Caco-2 (cell line): Measurements from ENCODE around the gene LAMTOR4. TPM values are rescaled to one million over a fixed set of nuclear protein-coding genes. Genes with fewer than 3 reads are reported as not detected.

Source experiments
- BruUV-seq: library from RNA; stranded (reverse); fragments of 400-500 nt; replicated peaks from 2 replicates; lab custom pipeline; 2021; lab: Mats Ljungman, UMichigan
- CTCF ChIA-PET: fragments of 300-600 bp; sonication (Branson Sonifier 250); formaldehyde crosslinking; loops from one replicate; lab custom pipeline; 2022; ENCODE audit warnings: antibody characterized with exemption; lab: Charles Lee
- POLR2A ChIA-PET: fragments of 300-600 bp; sonication (Branson Sonifier 250); formaldehyde crosslinking; loops from one replicate; lab custom pipeline; 2022; ENCODE audit warnings: antibody characterized with exemption; lab: Charles Lee
- DNase-seq, 2 experiments: peaks; one replicate each; pipeline versions ENCODE4 v3.0.0 to v3.0.0-alpha.2; 2020 to 2022
- H3K27me3 ChIP-seq: replicated peaks from 2 replicates; pipeline ENCODE4 v1.6.0; 2011; ENCODE audit warnings: low read length; ENCODE audit not compliant: control insufficient read depth, insufficient read depth
- H3K36me3 ChIP-seq: 2 replicates; pipeline ENCODE4 v1.5.1; 2011; ENCODE audit warnings: low read length; ENCODE audit not compliant: control insufficient read depth, insufficient read depth
- H3K4me1 ChIP-seq: fragments of 250-450 bp; sonication (Bioruptor Pico); 2 replicates; pipeline ENCODE4 v1.5.1; 2020; ENCODE audit warnings: mild to moderate bottlenecking
- H3K4me3 ChIP-seq: 2 replicates; pipeline ENCODE4 v1.5.1; 2011; ENCODE audit warnings: low read depth, mild to moderate bottlenecking, control low read depth, low read length
- H3K9me3 ChIP-seq: fragments of 250-450 bp; sonication (Bioruptor Pico); 2 replicates; pipeline ENCODE4 v1.5.1; 2020; ENCODE audit warnings: mild to moderate bottlenecking, moderate library complexity
- H3K27ac Mint-ChIP-seq: one replicate; pipeline ENCODE4 v1.8.0; 2022; ENCODE audit warnings: mixed read lengths; ENCODE audit not compliant: unreplicated experiment
- H3K27me3 Mint-ChIP-seq: one replicate; pipeline ENCODE4 v1.8.0; 2022; ENCODE audit warnings: mixed read lengths; ENCODE audit not compliant: insufficient read depth, unreplicated experiment
- H3K36me3 Mint-ChIP-seq: one replicate; pipeline ENCODE4 v1.8.0; 2022; ENCODE audit warnings: mild to moderate bottlenecking, mixed read lengths; ENCODE audit not compliant: insufficient read depth, unreplicated experiment
- H3K4me1 Mint-ChIP-seq: one replicate; pipeline ENCODE4 v1.8.0; 2022; ENCODE audit warnings: low read depth, mixed read lengths; ENCODE audit not compliant: unreplicated experiment
- H3K4me3 Mint-ChIP-seq: one replicate; pipeline ENCODE4 v1.8.0; 2022; ENCODE audit warnings: mild to moderate bottlenecking, moderate library complexity, mixed read lengths; ENCODE audit not compliant: unreplicated experiment
- H3K9me3 Mint-ChIP-seq: one replicate; pipeline ENCODE4 v1.8.0; 2022; ENCODE audit warnings: mixed read lengths; ENCODE audit not compliant: unreplicated experiment
- intact Hi-C: fragments of 100-400 bp; cut with micrococcal nuclease; formaldehyde crosslinking; loops from one replicate; pipeline ENCODE4 v1.10.0; 2022; ENCODE audit not compliant: unreplicated experiment
- total RNA-seq: library from RNA; stranded (reverse); gene quantifications from 2 replicates; pipeline ENCODE4 v1.2.3, GENCODE V29; 2022
- TF ChIP-seq, protein P1 (sequence below), 2 experiments: fragments of 200-600 bp in 1 of 2; IDR thresholded peaks; 1 replicate in 1 of 2; 2 replicates in 1 of 2; pipeline versions ENCODE4 v1.5.1 to v1.8.0; 2011 to 2022; ENCODE audit warnings: antibody characterized with exemption in 1 of 2, control low read depth in 1 of 2, inconsistent platforms in 1 of 2, low read depth in 1 of 2, low read length in 1 of 2, mild to moderate bottlenecking in 1 of 2, moderate library complexity in 1 of 2; ENCODE audit not compliant: insufficient read depth in 1 of 2, severe bottlenecking in 1 of 2, unreplicated experiment in 1 of 2

The LAMTOR4 gene
- total RNA-seq, 1 experiment from 2014 or later: 107 TPM

DNA sequence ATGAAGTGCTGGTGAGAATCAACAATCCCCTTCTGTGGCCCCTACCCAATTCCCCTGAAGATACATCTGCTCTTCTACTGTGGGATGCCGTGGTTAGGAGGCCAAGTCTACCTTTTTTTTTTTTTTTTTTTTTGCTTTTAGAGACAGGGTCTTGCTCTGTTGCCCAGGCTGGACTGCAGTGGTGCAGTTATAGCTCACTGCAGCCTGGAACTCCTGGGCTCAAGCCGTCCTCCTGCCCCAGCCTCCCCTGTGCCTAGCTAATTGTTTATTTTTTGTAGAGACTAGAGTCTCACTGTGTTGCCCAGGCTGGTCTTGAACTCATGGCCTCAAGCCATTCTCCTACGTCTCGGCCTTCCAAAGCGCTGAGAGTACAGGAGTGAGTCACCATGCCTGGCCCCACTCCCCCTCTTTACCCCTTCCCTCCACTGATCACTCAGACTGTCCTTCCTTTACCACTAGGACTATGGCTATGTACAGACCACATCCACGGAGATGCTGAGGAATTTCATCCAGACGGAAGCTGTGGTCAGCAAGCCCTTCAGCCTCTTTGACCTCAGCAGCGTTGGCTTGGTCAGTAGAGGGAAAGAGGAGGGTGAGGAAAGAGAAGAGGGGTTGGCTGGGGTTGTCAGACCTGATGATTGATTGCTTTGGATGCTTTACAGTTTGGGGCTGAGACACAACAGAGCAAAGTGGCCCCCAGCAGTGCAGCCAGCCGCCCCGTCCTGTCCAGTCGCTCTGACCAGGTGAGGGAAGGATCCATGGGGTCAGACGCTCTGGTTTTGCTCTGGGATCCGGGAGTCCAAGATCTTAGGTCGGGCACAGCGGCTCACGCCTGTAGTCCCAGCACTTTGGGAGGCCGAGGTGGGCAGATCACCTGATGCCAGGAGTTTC is 45.5 kb upstream of the LAMTOR4 start:
- CTCF ChIA-PET: interaction anchor here (0.7 kb wide), 1 partner anchor 59 kb away, joined by 4 read pairs; no protein-coding TSS in a partner anchor
- intact Hi-C loops: no loop called here
- no peak for DNase-seq
- Histone ChIP-seq H3K4me3 (no peak overlapping the region), H3K4me1 (peaks cover 5% of the 10 kb centered on the region; the same call in 1 of the 2 replicates), H3K36me3 (peaks cover 7% of the 10 kb centered on the region), H3K9me3 (no peaks in the 10 kb centered on the region), H3K27me3 (no peaks in the 10 kb centered on the region)
- Mint-ChIP-seq H3K4me1 (peaks cover 20% of the 10 kb centered on the region), H3K9me3 (no peaks in the 10 kb centered on the region), H3K4me3 (peak overlapping the region; percentile 95), H3K36me3 (peaks cover 82% of the 10 kb centered on the region), H3K27me3 (no peaks in the 10 kb centered on the region), H3K27ac (peak overlapping the region; percentile 99)
- BruUV-seq: no TSS peak
- POLR2A ChIA-PET: interaction anchor here (0.6 to 2.4 kb wide), 4 partner anchors 21 to 462 kb away, joined by 3 to 13 read pairs (median 6); no protein-coding TSS in a partner anchor
- TF ChIP-seq, protein P1, sequence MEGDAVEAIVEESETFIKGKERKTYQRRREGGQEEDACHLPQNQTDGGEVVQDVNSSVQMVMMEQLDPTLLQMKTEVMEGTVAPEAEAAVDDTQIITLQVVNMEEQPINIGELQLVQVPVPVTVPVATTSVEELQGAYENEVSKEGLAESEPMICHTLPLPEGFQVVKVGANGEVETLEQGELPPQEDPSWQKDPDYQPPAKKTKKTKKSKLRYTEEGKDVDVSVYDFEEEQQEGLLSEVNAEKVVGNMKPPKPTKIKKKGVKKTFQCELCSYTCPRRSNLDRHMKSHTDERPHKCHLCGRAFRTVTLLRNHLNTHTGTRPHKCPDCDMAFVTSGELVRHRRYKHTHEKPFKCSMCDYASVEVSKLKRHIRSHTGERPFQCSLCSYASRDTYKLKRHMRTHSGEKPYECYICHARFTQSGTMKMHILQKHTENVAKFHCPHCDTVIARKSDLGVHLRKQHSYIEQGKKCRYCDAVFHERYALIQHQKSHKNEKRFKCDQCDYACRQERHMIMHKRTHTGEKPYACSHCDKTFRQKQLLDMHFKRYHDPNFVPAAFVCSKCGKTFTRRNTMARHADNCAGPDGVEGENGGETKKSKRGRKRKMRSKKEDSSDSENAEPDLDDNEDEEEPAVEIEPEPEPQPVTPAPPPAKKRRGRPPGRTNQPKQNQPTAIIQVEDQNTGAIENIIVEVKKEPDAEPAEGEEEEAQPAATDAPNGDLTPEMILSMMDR (IDR thresholded peaks at IDR 0.05; ENCODE audit: insufficient read depth in 1 of 2, low read depth in 1 of 2, low read length in 1 of 2, severe bottlenecking in 1 of 2, unreplicated experiment in 1 of 2): no peak

DNA sequence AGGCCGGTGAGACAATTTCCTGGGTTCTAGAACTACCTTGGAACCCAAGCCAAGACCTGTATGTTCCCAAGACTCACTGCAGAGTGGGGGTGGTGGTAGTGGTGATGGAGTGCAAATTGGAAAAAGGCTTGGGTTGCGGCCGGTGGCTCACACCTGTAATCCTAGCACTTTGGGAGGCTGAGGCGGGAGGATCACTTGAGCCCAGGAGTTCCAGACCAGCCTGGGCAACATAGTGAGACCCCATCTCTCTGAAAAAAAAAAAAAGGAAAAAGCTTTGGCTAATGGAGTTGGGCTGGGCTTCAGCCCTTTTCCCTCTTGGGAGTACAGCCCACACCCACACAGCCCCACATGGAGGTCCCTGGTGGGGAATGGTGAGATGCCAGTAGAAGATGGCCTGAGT is 43.2 kb upstream of the LAMTOR4 start:
- no TSS peak for BruUV-seq
- H3K36me3 Mint-ChIP-seq: peaks cover 76% of the 10 kb centered on the region
- no peaks in the 10 kb centered on the region for H3K27me3 Mint-ChIP-seq
- H3K9me3 Mint-ChIP-seq: no peaks in the 10 kb centered on the region
- no peaks in the 10 kb centered on the region for H3K27me3 ChIP-seq
- TF ChIP-seq, protein P1 (IDR thresholded peaks at IDR 0.05; ENCODE audit: insufficient read depth in 1 of 2, low read depth in 1 of 2, low read length in 1 of 2, severe bottlenecking in 1 of 2, unreplicated experiment in 1 of 2): no peak
- no peaks in the 10 kb centered on the region for H3K9me3 ChIP-seq
- ChIA-PET CTCF (interaction anchor here (0.6 kb wide), 1 partner anchor 13 kb away, joined by 3 read pairs; no protein-coding TSS in a partner anchor), POLR2A (no interaction called here)
- no peak for DNase-seq
- peaks cover 5% of the 10 kb centered on the region; the same call in 1 of the 2 replicates for H3K4me1 ChIP-seq
- intact Hi-C loops: no loop called here
- H3K4me3 Mint-ChIP-seq: no peak overlapping the region
- peaks cover 4% of the 10 kb centered on the region for H3K36me3 ChIP-seq
- no peak overlapping the region for H3K27ac Mint-ChIP-seq
- H3K4me1 Mint-ChIP-seq: no peaks in the 10 kb centered on the region
- no peak overlapping the region for H3K4me3 ChIP-seq

DNA sequence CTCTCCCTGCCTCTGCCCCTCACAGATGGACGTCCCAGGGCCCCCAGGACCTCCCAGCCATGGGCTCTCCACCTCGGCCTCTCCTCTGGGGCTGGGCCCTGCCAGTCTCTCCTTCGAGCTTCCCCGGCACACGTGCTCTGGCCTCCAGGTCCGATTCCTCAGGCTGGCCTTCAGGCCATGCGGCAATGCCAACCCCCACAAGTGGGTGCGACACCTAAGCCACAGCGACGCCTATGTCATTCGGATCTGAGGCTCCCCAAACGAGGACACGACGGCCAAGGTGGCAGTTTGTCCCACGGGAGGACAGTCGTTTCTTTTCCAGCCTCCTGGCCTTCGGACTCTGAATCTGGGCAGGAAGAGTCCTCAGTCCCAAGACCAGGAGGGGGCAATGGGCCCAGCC is 42.1 kb upstream of the LAMTOR4 start:
- H3K27me3 Mint-ChIP-seq: no peaks in the 10 kb centered on the region
- H3K9me3 Mint-ChIP-seq: no peaks in the 10 kb centered on the region
- no TSS peak for BruUV-seq
- H3K4me1 ChIP-seq: peaks cover 5% of the 10 kb centered on the region; the same call in 1 of the 2 replicates
- H3K36me3 ChIP-seq: peaks cover 4% of the 10 kb centered on the region
- no peak overlapping the region for H3K4me3 Mint-ChIP-seq
- intact Hi-C loops: no loop called here
- H3K27ac Mint-ChIP-seq: no peak overlapping the region
- no peak for DNase-seq
- H3K4me3 ChIP-seq: no peak overlapping the region
- H3K9me3 ChIP-seq: no peaks in the 10 kb centered on the region
- ChIA-PET POLR2A (no interaction called here), CTCF (no interaction called here)
- TF ChIP-seq, protein P1 (IDR thresholded peaks at IDR 0.05; ENCODE audit: insufficient read depth in 1 of 2, low read depth in 1 of 2, low read length in 1 of 2, severe bottlenecking in 1 of 2, unreplicated experiment in 1 of 2): no peak
- no peaks in the 10 kb centered on the region for H3K4me1 Mint-ChIP-seq
- peaks cover 73% of the 10 kb centered on the region for H3K36me3 Mint-ChIP-seq
- no peaks in the 10 kb centered on the region for H3K27me3 ChIP-seq
